Common myeloid progenitor, CD34-positive (primary cell): Measurements from ENCODE around the gene PCDHA13. TPM values are rescaled to one million over a fixed set of nuclear protein-coding genes. Genes with fewer than 3 reads are reported as not detected.
"Not testable (repeated sequence)": the region's sequence is repeated elsewhere in the genome, so short reads cannot be mapped to it uniquely, and the experiment has no call there.

ENCODE experiments used
- CTCF ChIA-PET: fragments of 350-600 bp; sonication (Branson Sonifier 250); formaldehyde crosslinking; loops from one replicate; lab custom pipeline; 2021; ENCODE audit warnings: antibody characterized with exemption; lab: Charles Lee
- POLR2A ChIA-PET: fragments of 350-600 bp; sonication (Branson Sonifier 250); formaldehyde crosslinking; loops from one replicate; lab custom pipeline; 2021; ENCODE audit warnings: antibody characterized with exemption; lab: Charles Lee
- DNase-seq, 3 donors: peaks; one replicate each; pipeline versions ENCODE4 v3.0.0 to v3.0.0-alpha.2; 2013
- H3K27ac ChIP-seq, 2 experiments: 1 replicate in 1 of 2; 2 replicates in 1 of 2; pipeline ENCODE4 v1.7.0; 2013; ENCODE audit warnings: inconsistent platforms in 2 of 2, low read length in 2 of 2, mild to moderate bottlenecking in 2 of 2, low read depth in 1 of 2, moderate library complexity in 1 of 2; ENCODE audit not compliant: severe bottlenecking in 2 of 2, insufficient read depth in 1 of 2, poor library complexity in 1 of 2
- H3K27me3 ChIP-seq, 5 experiments: replicated peaks in 2 of 5; 1 replicate in 3 of 5; 2 replicates in 2 of 5; pipeline versions ENCODE4 v1.6.1 to v1.7.0; 2013; ENCODE audit warnings: low read length in 4 of 5, mild to moderate bottlenecking in 2 of 5, moderate library complexity in 2 of 5, inconsistent platforms in 1 of 5; ENCODE audit not compliant: insufficient read depth in 5 of 5, control insufficient read depth in 4 of 5
- H3K36me3 ChIP-seq, 4 experiments: 1 replicate in 2 of 4; 2 replicates in 2 of 4; pipeline versions ENCODE4 v1.6.1 to v1.7.0; 2013; ENCODE audit warnings: low read length in 3 of 4, control low read depth in 1 of 4, mild to moderate bottlenecking in 1 of 4; ENCODE audit not compliant: control insufficient read depth in 4 of 4, insufficient read depth in 4 of 4
- H3K4me1 ChIP-seq, 4 experiments: 1 replicate in 3 of 4; 2 replicates in 1 of 4; pipeline versions ENCODE4 v1.6.1 to v1.7.1; 2013; ENCODE audit warnings: low read length in 3 of 4, mild to moderate bottlenecking in 3 of 4, control low read depth in 1 of 4, inconsistent platforms in 1 of 4, moderate library complexity in 1 of 4; ENCODE audit not compliant: control insufficient read depth in 4 of 4, insufficient read depth in 4 of 4; ENCODE audit errors: control extremely low read depth in 1 of 4
- H3K4me3 ChIP-seq, 7 experiments: 1 replicate in 4 of 7; 2 replicates in 3 of 7; pipeline versions ENCODE4 v1.5.1 to v1.7.0; 2013; ENCODE audit warnings: mild to moderate bottlenecking in 7 of 7, low read length in 6 of 7, moderate library complexity in 6 of 7, inconsistent platforms in 2 of 7, low read depth in 2 of 7, control low read depth in 1 of 7; ENCODE audit not compliant: insufficient read depth in 4 of 7, control insufficient read depth in 1 of 7; ENCODE audit errors: extremely low read depth in 1 of 7
- H3K9me3 ChIP-seq, 5 experiments: 1 replicate in 4 of 5; 2 replicates in 1 of 5; pipeline versions ENCODE4 v1.6.1 to v1.7.1; 2013; ENCODE audit warnings: low read length in 4 of 5, mild to moderate bottlenecking in 2 of 5, inconsistent platforms in 1 of 5, low read depth in 1 of 5, moderate library complexity in 1 of 5; ENCODE audit not compliant: control insufficient read depth in 4 of 5, insufficient read depth in 2 of 5; ENCODE audit errors: control extremely low read depth in 1 of 5
- WGBS: methylation state at CpG from one replicate; pipeline ENCODE4 v1.1.5; 2013; ENCODE audit not compliant: insufficient coverage; 5-methylcytosine and 5-hydroxymethylcytosine counted together
- polyA plus RNA-seq: library from polyadenylated mRNA; unstranded; fragments of 120-200 nt; gene quantifications from one replicate; pipeline ENCODE4 v1.2.1, GENCODE V29; 2013

PCDHA13 gene, protein sequence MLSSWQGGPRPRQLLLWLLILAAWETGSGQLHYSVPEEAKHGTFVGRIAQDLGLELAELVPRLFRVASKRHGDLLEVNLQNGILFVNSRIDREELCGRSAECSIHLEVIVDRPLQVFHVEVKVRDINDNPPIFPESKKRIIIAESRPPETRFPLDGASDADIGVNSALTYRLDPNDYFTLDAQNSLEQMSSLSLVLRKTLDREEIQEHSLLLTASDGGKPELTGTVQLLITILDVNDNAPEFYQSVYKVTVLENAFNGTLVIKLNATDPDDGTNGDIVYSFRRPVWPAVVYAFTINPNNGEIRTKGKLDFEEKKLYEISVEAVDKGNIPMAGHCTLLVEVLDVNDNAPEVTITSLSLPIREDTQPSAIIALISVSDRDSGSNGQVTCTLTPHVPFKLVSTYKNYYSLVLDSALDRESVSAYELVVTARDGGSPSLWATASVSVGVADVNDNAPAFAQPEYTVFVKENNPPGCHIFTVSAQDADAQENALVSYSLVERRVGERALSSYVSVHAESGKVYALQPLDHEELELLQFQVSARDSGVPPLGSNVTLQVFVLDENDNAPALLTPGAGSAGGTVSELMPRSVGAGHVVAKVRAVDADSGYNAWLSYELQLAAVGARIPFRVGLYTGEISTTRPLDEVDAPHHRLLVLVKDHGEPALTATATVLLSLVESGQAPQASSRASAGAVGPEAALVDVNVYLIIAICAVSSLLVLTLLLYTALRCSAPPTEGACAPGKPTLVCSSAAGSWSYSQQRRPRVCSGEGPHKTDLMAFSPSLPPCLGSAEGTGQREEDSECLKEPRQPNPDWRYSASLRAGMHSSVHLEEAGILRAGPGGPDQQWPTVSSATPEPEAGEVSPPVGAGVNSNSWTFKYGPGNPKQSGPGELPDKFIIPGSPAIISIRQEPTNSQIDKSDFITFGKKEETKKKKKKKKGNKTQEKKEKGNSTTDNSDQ
- not detected for polyA plus RNA-seq

DNA sequence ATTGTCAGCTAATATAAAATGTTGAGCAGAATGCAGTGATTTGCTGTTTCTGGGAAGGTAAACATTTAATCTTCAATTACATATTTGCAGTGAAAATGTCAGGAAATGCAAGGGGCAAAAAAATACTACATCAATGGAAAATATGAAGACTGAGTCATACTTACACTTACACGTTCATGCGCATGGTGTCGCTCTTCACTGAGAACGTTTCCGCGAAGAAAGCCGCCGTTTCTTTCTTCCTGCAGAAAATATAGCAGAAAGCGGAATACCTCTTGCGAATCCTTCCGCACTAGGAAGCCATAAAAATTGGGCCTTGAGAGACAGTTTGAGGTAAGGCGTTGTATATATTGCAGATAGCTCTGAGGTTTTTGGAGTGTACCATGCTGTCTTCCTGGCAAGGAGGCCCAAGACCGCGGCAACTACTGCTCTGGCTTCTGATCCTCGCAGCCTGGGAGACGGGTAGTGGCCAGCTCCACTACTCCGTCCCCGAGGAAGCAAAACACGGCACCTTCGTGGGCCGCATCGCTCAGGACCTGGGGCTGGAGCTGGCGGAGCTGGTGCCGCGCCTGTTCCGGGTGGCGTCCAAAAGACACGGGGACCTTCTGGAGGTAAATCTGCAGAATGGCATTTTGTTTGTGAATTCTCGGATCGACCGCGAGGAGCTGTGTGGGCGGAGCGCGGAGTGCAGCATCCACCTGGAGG is at the start of gene PCDHA13:
PCDHA13 (plus strand) TSS at position 236 of the 702 bp plus-strand sequence; CDS start at position 381, 145 bp downstream.
- Histone ChIP-seq H3K27ac (no peak within 1 kb of the TSS), H3K4me1 (no peaks in the 10 kb centered on the region), H3K27me3 (peaks cover 3 to 33% (median 8%) of the 10 kb centered on the region in 5 experiments), H3K36me3 (peaks cover 0 to 2% (median 0%) of the 10 kb centered on the region in 4 experiments), H3K4me3 (no peak within 1 kb of the TSS), H3K9me3 (peaks cover 5 to 56% (median 34%) of the 10 kb centered on the region in 5 experiments)
- peak in 2 of 3 donors; percentile 1 to 9 for DNase-seq
- WGBS = 15% methylated on average over 19 of the region's 35 CpGs
- CTCF ChIA-PET = no interaction called here
- POLR2A ChIA-PET = no interaction called here

DNA sequence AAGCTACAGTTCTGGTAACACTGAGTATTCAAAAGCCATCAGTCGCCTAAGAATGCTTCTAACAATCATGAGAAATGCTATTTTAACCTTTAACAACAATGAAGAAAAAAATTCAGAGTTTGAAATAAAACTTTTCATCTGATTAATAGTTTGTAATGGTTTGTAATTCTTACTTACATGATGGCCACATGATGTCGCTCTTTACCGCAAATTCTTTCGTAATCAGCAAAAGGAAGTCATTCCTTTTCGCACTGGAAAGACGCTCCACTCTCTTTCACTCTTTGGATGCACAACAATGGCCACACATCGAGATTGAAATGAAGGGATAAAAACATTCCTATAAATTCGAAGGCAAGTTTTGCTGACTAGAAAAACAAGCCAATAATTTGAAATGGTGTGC is 47.9 kb upstream of the PCDHA13 start, which contains the start of gene PCDHA7:
PCDHA7 (plus strand) TSS at position 277 of the 400 bp plus-strand sequence; CDS start at position 392, 115 bp downstream.
- Histone ChIP-seq H3K27ac (no peak within 1 kb of the TSS), H3K36me3 (no peaks in the 10 kb centered on the region), H3K9me3 (peaks cover 5 to 43% (median 28%) of the 10 kb centered on the region in 5 experiments), H3K4me1 (no peaks in the 10 kb centered on the region), H3K4me3 (peak within 1 kb of the TSS in 1 of 7 experiments; percentile 5), H3K27me3 (peaks cover 0 to 29% (median 12%) of the 10 kb centered on the region in 5 experiments)
- DNase-seq = peak in 2 of 3 donors; percentile 3 to 13
- 21% methylated on average over 4 of the region's 8 CpGs for WGBS
- ChIA-PET CTCF (no interaction called here), POLR2A (no interaction called here)

DNA sequence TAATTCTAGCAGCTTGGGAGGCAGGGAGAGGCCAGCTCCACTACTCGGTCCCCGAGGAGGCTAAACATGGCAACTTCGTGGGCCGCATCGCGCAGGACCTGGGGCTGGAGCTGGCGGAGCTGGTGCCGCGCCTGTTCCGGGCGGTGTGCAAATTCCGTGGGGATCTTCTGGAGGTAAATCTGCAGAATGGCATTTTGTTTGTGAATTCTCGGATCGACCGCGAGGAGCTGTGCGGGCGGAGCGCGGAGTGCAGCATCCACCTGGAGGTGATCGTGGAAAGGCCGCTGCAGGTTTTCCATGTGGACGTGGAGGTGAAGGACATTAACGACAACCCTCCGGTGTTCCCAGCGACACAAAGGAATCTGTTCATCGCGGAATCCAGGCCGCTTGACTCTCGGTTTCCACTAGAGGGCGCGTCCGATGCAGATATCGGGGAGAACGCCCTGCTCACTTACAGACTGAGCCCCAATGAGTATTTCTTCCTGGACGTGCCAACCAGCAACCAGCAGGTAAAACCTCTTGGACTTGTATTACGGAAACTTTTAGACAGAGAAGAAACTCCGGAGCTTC is 47.4 kb upstream of the PCDHA13 start:
- WGBS = 20% methylated on average over 14 of the region's 38 CpGs
- H3K4me3 ChIP-seq = peak overlapping the region in 1 of 7 experiments; percentile 5
- H3K27me3 ChIP-seq = peaks cover 0 to 28% (median 12%) of the 10 kb centered on the region in 5 experiments
- H3K36me3 ChIP-seq, POLR2A ChIA-PET, H3K27ac ChIP-seq, H3K4me1 ChIP-seq, CTCF ChIA-PET, DNase-seq: not testable (repeated sequence)
- peaks cover 5 to 40% (median 25%) of the 10 kb centered on the region in 5 experiments for H3K9me3 ChIP-seq

DNA sequence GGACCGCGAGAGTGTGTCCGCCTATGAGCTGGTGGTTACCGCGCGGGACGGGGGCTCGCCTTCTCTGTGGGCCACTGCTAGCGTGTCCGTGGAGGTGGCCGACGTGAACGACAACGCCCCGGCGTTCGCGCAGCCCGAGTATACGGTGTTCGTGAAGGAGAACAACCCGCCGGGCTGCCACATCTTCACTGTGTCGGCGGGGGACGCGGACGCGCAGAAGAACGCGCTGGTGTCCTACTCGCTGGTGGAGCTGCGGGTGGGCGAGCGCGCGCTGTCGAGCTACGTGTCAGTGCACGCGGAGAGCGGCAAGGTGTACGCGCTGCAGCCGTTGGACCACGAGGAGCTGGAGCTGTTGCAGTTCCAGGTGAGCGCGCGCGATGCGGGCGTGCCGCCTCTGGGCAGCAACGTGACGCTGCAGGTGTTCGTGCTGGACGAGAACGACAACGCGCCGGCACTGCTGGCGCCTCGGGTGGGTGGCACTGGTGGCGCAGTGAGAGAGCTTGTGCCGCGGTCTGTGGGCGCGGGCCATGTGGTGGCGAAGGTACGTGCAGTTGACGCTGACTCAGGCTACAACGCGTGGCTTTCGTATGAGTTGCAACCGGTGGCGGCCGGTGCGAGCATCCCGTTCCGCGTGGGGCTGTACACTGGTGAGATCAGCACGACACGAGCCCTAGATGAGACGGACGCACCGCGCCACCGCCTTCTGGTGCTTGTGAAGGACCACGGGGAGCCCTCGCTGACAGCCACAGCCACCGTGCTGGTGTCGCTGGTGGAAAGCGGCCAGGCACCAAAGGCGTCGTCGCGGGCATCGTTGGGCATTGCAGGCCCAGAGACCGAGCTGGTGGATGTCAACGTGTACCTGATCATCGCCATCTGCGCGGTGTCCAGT is 46.1 kb upstream of the PCDHA13 start:
- WGBS = 41% methylated on average over 103 of the region's 103 CpGs
- H3K27me3 ChIP-seq = peaks cover 0 to 21% (median 12%) of the 10 kb centered on the region in 5 experiments
- POLR2A ChIA-PET = no interaction called here
- H3K36me3 ChIP-seq = no peaks in the 10 kb centered on the region
- H3K4me3 ChIP-seq = no peak overlapping the region
- CTCF ChIA-PET = no interaction called here
- no peak overlapping the region for H3K27ac ChIP-seq
- H3K4me1 ChIP-seq = no peaks in the 10 kb centered on the region
- DNase-seq = no peak
- peaks cover 8 to 31% (median 17%) of the 10 kb centered on the region in 5 experiments for H3K9me3 ChIP-seq

DNA sequence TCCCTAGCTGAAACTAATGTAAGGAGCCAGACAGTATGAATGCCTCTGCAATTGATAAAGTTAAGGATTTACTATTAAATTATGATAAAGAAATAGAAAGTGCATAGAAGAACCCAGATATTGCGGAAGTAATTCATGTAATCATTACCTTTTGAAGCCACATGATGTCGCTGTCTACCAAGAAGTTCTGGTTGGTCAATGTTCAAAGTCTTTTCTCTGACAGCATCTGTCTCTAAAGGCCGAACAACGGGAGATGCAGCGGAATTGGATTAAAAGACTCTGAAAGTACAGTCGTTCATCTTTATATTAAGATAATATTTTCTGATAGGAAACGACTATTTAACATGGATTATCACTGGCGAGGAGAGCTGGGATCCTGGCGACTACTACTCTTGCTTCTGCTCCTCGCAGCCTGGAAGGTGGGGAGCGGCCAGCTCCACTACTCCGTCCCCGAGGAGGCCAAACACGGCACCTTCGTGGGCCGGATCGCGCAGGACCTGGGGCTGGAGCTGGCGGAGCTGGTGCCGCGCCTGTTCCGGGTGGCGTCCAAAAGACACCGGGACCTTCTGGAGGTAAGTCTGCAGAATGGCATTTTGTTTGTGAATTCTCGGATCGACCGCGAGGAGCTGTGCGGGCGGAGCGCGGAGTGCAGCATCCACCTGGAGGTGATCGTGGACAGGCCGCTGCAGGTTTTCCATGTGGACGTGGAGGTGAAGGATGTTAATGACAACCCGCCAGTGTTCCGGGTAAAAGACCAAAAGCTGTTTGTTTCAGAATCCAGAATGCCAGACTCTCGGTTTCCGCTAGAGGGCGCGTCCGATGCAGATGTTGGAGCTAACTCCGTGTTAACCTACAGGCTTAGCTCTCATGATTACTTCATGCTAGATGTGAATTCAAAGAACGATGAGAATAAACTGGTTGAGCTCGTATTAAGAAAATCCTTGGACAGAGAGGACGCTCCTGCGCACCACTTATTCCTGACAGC is 40.7 kb upstream of the PCDHA13 start, which contains the start of gene PCDHA8:
PCDHA8 (plus strand) TSS at position 210 of the 985 bp plus-strand sequence; CDS start at position 345, 135 bp downstream.
- Histone ChIP-seq H3K4me3 (no peak within 1 kb of the TSS), H3K9me3 (peaks cover 8 to 29% (median 23%) of the 10 kb centered on the region in 5 experiments), H3K36me3 (no peaks in the 10 kb centered on the region), H3K27me3 (peaks cover 0 to 17% (median under 1%) of the 10 kb centered on the region in 5 experiments), H3K4me1 (no peaks in the 10 kb centered on the region), H3K27ac (no peak within 1 kb of the TSS)
- CTCF ChIA-PET = no interaction called here
- POLR2A ChIA-PET = no interaction called here
- 21% methylated on average over 17 of the region's 47 CpGs for WGBS
- DNase-seq = peak; percentile 2 to 13 (median 6)
